GM19324 (cell line): ENCODE results near the gene MRGPRX2.

Experiments used
- ATAC-seq: cut with Tn5 transposase; IDR thresholded peaks from one replicate; pipeline ENCODE4 v1.9.1; 2021; ENCODE audit warnings: mild to moderate bottlenecking, moderate library complexity; ENCODE audit not compliant: unreplicated experiment, low FRiP score

Gene MRGPRX2

DNA sequence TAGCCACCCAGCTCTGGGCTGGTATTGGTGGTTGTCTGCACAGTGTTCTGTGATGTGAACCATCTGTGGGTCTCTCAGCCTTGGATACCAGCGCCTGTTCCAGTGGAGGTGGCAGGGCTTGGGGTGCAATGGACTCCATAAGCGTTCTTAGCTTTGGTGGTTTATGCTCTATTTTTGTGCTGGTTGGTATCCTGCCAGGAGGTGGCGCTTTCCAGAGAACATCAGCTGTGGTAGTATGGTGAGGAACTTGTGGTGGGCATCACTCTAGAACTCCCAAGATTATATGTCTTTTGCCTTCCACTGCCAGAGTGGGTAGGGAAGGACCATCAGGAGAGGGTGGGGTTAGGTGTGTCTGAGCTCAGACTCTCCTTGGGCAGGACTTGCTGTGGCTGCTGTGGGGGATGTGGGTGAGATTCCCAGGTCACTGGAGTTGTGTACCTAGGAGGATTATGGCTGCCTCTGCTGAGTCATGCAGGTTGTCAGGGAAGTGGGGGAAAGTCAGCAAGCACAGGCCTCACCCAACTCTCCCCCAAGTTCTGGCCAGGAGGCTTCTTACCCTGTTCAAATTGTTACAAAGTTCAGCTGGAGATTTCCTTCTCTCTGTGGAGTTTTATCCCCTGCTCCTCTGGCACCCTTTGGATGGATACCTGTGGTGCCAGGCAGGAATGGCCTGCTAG, 47.2 kb downstream of the MRGPRX2 start:
- no peak for ATAC-seq

GRCh38 chr11:19012636-19013035, 47.9 kb downstream of the MRGPRX2 start:
- ATAC-seq = no peak
